ENCODE measurements around the gene PRCC.

DNA sequence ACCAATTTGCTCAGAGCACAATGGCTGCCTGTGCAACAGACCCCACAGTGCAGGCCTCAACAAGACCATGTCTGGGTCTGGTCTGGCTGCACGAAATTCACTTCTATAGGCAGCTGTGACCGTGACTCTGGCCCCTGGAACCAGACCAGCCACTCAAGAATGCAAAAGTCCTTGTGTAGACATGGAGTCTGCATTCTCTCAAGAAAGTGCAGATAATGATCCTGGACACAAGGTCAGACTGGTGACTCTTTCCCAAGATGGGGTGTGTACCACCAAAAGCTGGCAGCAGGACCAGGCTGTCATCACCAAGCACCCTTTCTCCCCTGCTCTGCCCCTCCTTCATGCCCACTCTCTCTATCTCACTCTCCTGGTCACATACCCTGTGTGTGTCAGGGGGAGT, 46.2 kb upstream of the PRCC start:
- no peak for TF ChIP-seq TAF1 (IDR thresholded peaks at IDR 0.05; ENCODE audit: low read depth, low read length)
- TF ChIP-seq KDM1A (IDR thresholded peaks at IDR 0.05; ENCODE audit: borderline replicate concordance, low read length) = no peak
- no peak for TF ChIP-seq POLR2A (IDR thresholded peaks at IDR 0.05; ENCODE audit: control extremely low read depth in 1 of 2, low read depth in 2 of 2, low read length in 2 of 2)
- no peak for TF ChIP-seq HDAC2 (IDR thresholded peaks at IDR 0.05; ENCODE audit: borderline replicate concordance in 1 of 2, low read depth in 2 of 2, low read length in 2 of 2)
- TF ChIP-seq, protein P1, sequence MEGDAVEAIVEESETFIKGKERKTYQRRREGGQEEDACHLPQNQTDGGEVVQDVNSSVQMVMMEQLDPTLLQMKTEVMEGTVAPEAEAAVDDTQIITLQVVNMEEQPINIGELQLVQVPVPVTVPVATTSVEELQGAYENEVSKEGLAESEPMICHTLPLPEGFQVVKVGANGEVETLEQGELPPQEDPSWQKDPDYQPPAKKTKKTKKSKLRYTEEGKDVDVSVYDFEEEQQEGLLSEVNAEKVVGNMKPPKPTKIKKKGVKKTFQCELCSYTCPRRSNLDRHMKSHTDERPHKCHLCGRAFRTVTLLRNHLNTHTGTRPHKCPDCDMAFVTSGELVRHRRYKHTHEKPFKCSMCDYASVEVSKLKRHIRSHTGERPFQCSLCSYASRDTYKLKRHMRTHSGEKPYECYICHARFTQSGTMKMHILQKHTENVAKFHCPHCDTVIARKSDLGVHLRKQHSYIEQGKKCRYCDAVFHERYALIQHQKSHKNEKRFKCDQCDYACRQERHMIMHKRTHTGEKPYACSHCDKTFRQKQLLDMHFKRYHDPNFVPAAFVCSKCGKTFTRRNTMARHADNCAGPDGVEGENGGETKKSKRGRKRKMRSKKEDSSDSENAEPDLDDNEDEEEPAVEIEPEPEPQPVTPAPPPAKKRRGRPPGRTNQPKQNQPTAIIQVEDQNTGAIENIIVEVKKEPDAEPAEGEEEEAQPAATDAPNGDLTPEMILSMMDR (IDR thresholded peaks at IDR 0.05; ENCODE audit: control extremely low read depth in 1 of 3, insufficient read depth in 1 of 3, low read depth in 1 of 3, low read length in 3 of 3) = no peak
- TF ChIP-seq SP1 (IDR thresholded peaks at IDR 0.05; ENCODE audit: low read depth, low read length) = no peak
